C4-2B (cell line): ENCODE measurements around the gene NTRK1.

Experiments used
- CTCF ChIP-seq: fragments of 450-650 bp; conservative IDR thresholded peaks from 2 replicates; pipeline ENCODE4 v1.5.1; 2017; ENCODE audit warnings: mild to moderate bottlenecking
- ZFX ChIP-seq: fragments of 450-650 bp; IDR thresholded peaks from 2 replicates; pipeline ENCODE4 v1.6.1; 2017

- TF ChIP-seq CTCF: no peak
- no peak for TF ChIP-seq ZFX
Measured at GRCh38 chr1:156863631-156864030, 3.0 kb downstream of the NTRK1 start.
